HG03103 (cell line): ENCODE results near the gene WDR72.
"Not testable (repeated sequence)": the region's sequence is repeated elsewhere in the genome, so short reads cannot be mapped to it uniquely, and the experiment has no call there.

ENCODE experiments used
- ATAC-seq: cut with Tn5 transposase; IDR thresholded peaks from one replicate; pipeline ENCODE4 v1.9.1; 2021; ENCODE audit warnings: low read depth; ENCODE audit not compliant: unreplicated experiment

The WDR72 gene

GRCh38 chr15:53710906-53711305 lies 48.6 kb downstream of the WDR72 start:
- no peak for ATAC-seq

GRCh38 chr15:53709821-53710220 lies 49.6 kb downstream of the WDR72 start:
- no peak for ATAC-seq

GRCh38 chr15:53695365-53695764 lies 64.1 kb downstream of the WDR72 start:
- no peak for ATAC-seq

- ATAC-seq, result no peak
These were observed 65.0 kb downstream of the WDR72 start for GRCh38 chr15:53694476-53694874.

- ATAC-seq, result no peak
These were observed 65.6 kb downstream of the WDR72 start for GRCh38 chr15:53693729-53694475.

GRCh38 chr15:53684162-53684561 lies 75.3 kb downstream of the WDR72 start:
- not testable (repeated sequence) for ATAC-seq

GRCh38 chr15:53681056-53681455 lies 78.4 kb downstream of the WDR72 start:
- no peak for ATAC-seq

- no peak for ATAC-seq
These were observed 83.6 kb downstream of the WDR72 start for GRCh38 chr15:53675832-53676231.

GRCh38 chr15:53671545-53671944 lies 87.9 kb downstream of the WDR72 start:
- no peak for ATAC-seq

- ATAC-seq, result no peak
These were observed 88.8 kb downstream of the WDR72 start for GRCh38 chr15:53670701-53671100.

GRCh38 chr15:53665930-53666329 lies 93.5 kb downstream of the WDR72 start:
- ATAC-seq, result no peak

GRCh38 chr15:53658827-53659555 lies 100.5 kb downstream of the WDR72 start:
- ATAC-seq, result no peak

GRCh38 chr15:53658255-53658654 lies 101.2 kb downstream of the WDR72 start:
- ATAC-seq, result no peak

- no peak for ATAC-seq
These were observed 110.5 kb downstream of the WDR72 start for GRCh38 chr15:53648934-53649333.

GRCh38 chr15:53644660-53645059 lies 114.8 kb downstream of the WDR72 start:
- no peak for ATAC-seq

GRCh38 chr15:53634517-53635106 lies 124.9 kb downstream of the WDR72 start:
- no peak for ATAC-seq

GRCh38 chr15:53627279-53627678 lies 132.2 kb downstream of the WDR72 start:
- ATAC-seq, result no peak

- ATAC-seq, result no peak
These were observed 133.3 kb downstream of the WDR72 start for GRCh38 chr15:53625962-53626845.

- no peak for ATAC-seq
These were observed 134.2 kb downstream of the WDR72 start for GRCh38 chr15:53625260-53625659.

- ATAC-seq, result no peak
These were observed 141.0 kb downstream of the WDR72 start for GRCh38 chr15:53618461-53618860.
